ENCODE measurements around the gene CNTN6. TPM values are rescaled to one million over a fixed set of nuclear protein-coding genes. Genes with fewer than 3 reads are reported as not detected.

The CNTN6 gene
- total RNA-seq, 4 donors from 2014 or later: 0.47 TPM; not detected in 3

DNA sequence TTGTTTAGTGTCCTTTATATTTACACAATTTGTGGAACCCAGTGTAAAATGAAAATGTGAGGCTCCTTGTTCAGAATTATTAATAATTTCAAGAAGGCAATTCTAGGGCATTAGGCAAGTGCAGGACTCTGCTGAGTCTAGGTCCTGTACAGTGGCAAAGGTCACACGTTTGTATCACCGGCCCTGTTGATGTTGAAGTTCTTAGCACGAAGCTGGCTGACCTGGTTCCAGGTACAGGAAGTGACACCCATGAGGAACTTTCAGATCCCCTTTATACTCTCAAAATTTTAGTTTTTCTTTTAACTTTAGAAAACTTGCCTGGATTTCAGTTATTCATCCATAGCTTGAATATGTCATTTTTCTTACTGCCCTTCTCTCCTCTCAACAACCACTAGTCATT is 349.4 kb downstream of the CNTN6 start:
- Histone ChIP-seq H3K4me3 (no peak overlapping the region), H3K9me3 (no peaks in the 10 kb centered on the region), H3K27me3 (no peaks in the 10 kb centered on the region), H3K36me3 (no peaks in the 10 kb centered on the region), H3K4me1 (no peaks in the 10 kb centered on the region), H3K27ac (no peak overlapping the region)
- DNase-seq: no peak
- TF ChIP-seq POLR2A (IDR thresholded peaks at IDR 0.05): no peak
- TF ChIP-seq, protein P1, sequence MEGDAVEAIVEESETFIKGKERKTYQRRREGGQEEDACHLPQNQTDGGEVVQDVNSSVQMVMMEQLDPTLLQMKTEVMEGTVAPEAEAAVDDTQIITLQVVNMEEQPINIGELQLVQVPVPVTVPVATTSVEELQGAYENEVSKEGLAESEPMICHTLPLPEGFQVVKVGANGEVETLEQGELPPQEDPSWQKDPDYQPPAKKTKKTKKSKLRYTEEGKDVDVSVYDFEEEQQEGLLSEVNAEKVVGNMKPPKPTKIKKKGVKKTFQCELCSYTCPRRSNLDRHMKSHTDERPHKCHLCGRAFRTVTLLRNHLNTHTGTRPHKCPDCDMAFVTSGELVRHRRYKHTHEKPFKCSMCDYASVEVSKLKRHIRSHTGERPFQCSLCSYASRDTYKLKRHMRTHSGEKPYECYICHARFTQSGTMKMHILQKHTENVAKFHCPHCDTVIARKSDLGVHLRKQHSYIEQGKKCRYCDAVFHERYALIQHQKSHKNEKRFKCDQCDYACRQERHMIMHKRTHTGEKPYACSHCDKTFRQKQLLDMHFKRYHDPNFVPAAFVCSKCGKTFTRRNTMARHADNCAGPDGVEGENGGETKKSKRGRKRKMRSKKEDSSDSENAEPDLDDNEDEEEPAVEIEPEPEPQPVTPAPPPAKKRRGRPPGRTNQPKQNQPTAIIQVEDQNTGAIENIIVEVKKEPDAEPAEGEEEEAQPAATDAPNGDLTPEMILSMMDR (IDR thresholded peaks at IDR 0.05): no peak

- no peaks in the 10 kb centered on the region for H3K4me1 ChIP-seq
- TF ChIP-seq, protein P1 (IDR thresholded peaks at IDR 0.05): no peak
- TF ChIP-seq POLR2A (IDR thresholded peaks at IDR 0.05): no peak
- no peak for DNase-seq
- no peak overlapping the region for H3K27ac ChIP-seq
- no peaks in the 10 kb centered on the region for H3K27me3 ChIP-seq
- H3K4me3 ChIP-seq: no peak overlapping the region
- H3K9me3 ChIP-seq: no peaks in the 10 kb centered on the region
- H3K36me3 ChIP-seq: no peaks in the 10 kb centered on the region
These were observed 351.4 kb downstream of the CNTN6 start for GRCh38 chr3:1444195-1444594.

GRCh38 chr3:1446531-1446930 is 353.7 kb downstream of the CNTN6 start:
- H3K27ac ChIP-seq: no peak overlapping the region
- TF ChIP-seq, protein P1 (IDR thresholded peaks at IDR 0.05): no peak
- TF ChIP-seq POLR2A (IDR thresholded peaks at IDR 0.05): no peak
- H3K27me3 ChIP-seq: no peaks in the 10 kb centered on the region
- DNase-seq: no peak
- no peaks in the 10 kb centered on the region for H3K36me3 ChIP-seq
- H3K9me3 ChIP-seq: no peaks in the 10 kb centered on the region
- no peak overlapping the region for H3K4me3 ChIP-seq
- H3K4me1 ChIP-seq: no peaks in the 10 kb centered on the region

- Histone ChIP-seq H3K9me3 (no peaks in the 10 kb centered on the region), H3K4me1 (no peaks in the 10 kb centered on the region), H3K4me3 (no peak overlapping the region), H3K27ac (no peak overlapping the region), H3K27me3 (no peaks in the 10 kb centered on the region), H3K36me3 (no peaks in the 10 kb centered on the region)
- DNase-seq: no peak
- TF ChIP-seq, protein P1 (IDR thresholded peaks at IDR 0.05): no peak
- TF ChIP-seq POLR2A (IDR thresholded peaks at IDR 0.05): no peak
These were observed 354.6 kb downstream of the CNTN6 start for GRCh38 chr3:1447452-1447851.

GRCh38 chr3:1448443-1448842 is 355.6 kb downstream of the CNTN6 start:
- TF ChIP-seq, protein P1 (IDR thresholded peaks at IDR 0.05): no peak
- TF ChIP-seq POLR2A (IDR thresholded peaks at IDR 0.05): no peak
- Histone ChIP-seq H3K4me1 (no peaks in the 10 kb centered on the region), H3K4me3 (no peak overlapping the region), H3K36me3 (no peaks in the 10 kb centered on the region), H3K27me3 (no peaks in the 10 kb centered on the region), H3K27ac (no peak overlapping the region), H3K9me3 (no peaks in the 10 kb centered on the region)
- no peak for DNase-seq

Small RNAs within 50 kb of the gene (small RNA-seq; reads per million reads assigned to genes)
- gene CRB3P1: 0 reads per million in 2 donors
- 0 reads per million in 2 donors for gene RN7SL120P
